Retinal pigment epithelial cell (primary cell): Measurements from ENCODE around the gene PIGQ.

ENCODE experiments used
- DNase-seq: peaks from one replicate; pipeline ENCODE4 v3.0.0-alpha.2; 2010; ENCODE audit warnings: low read depth
- H3K4me3 ChIP-seq: 2 replicates; pipeline ENCODE4 v1.5.1; 2011; ENCODE audit warnings: mild to moderate bottlenecking, low read length, control low read depth, moderate library complexity
- CTCF ChIP-seq: conservative IDR thresholded peaks from 2 replicates; pipeline ENCODE4 v1.5.1; 2011; ENCODE audit warnings: low read depth, low read length, control low read depth, inconsistent platforms

Gene PIGQ

GRCh38 chr16:629833-630248, 60.1 kb downstream of the PIGQ start:
- DNase-seq, result no peak
- H3K4me3 ChIP-seq, result no peak overlapping the region
- no peak for TF ChIP-seq CTCF

GRCh38 chr16:630249-630814, 60.6 kb downstream of the PIGQ start:
- no peak for DNase-seq
- TF ChIP-seq CTCF, result no peak
- H3K4me3 ChIP-seq, result no peak overlapping the region

GRCh38 chr16:630815-631405, 61.1 kb downstream of the PIGQ start, which contains the start of gene WFIKKN1:
Gene WFIKKN1 (plus strand): TSS chr16:630985. CDS start chr16:631254, 269 bp downstream.
- no peak for TF ChIP-seq CTCF

GRCh38 chr16:631808-632358, 62.1 kb downstream of the PIGQ start:
- no peak for TF ChIP-seq CTCF
- no peak for DNase-seq
- no peak overlapping the region for H3K4me3 ChIP-seq

More at GRCh38 chr16:630815-631405, 61.1 kb downstream of the PIGQ start, which contains the start of gene WFIKKN1:
- H3K4me3 ChIP-seq, result peak within 1 kb of the TSS; percentile 15
- DNase-seq, result no peak

GRCh38 chr16:632486-633335, 62.9 kb downstream of the PIGQ start:
- no peak for DNase-seq
- no peak for TF ChIP-seq CTCF
- H3K4me3 ChIP-seq, result no peak overlapping the region

- no peak overlapping the region for H3K4me3 ChIP-seq
- no peak for TF ChIP-seq CTCF
- DNase-seq, result no peak
These were observed 63.7 kb downstream of the PIGQ start for GRCh38 chr16:633336-634050.
